GM12874 (cell line): Measurements from ENCODE around the gene MAP2.

Experiments
- TF ChIP-seq, protein P1 (sequence below): IDR thresholded peaks from 2 replicates; pipeline ENCODE4 v1.5.1; 2011; ENCODE audit warnings: low read depth, mild to moderate bottlenecking, control low read depth, low read length, moderate library complexity; ENCODE audit not compliant: insufficient read depth

The MAP2 gene

DNA sequence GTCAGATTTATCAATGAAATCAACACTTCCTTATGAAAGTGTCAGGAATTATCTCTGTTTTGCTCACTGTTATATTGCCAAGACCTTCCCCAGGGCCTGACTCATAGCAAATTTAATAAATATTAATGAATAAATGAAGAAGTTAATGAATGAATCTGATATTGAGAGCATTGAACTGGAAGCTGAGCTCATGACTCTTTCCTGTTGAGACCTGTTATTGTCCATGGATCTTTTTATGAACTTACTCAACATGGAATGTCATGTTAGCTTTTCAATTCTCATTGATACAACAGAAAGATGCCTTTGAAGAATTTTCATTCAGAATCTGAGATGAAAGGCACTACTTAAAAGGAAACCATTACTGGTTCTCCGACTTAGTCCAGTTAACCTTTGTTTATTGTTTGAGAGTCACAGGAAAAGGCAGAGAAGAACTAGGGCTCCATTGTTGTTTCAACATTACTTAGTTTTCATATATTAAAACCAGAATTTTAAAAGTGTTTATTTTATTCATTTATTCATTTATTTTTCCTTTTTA, 257.4 kb downstream of the MAP2 start:
- TF ChIP-seq, protein P1, sequence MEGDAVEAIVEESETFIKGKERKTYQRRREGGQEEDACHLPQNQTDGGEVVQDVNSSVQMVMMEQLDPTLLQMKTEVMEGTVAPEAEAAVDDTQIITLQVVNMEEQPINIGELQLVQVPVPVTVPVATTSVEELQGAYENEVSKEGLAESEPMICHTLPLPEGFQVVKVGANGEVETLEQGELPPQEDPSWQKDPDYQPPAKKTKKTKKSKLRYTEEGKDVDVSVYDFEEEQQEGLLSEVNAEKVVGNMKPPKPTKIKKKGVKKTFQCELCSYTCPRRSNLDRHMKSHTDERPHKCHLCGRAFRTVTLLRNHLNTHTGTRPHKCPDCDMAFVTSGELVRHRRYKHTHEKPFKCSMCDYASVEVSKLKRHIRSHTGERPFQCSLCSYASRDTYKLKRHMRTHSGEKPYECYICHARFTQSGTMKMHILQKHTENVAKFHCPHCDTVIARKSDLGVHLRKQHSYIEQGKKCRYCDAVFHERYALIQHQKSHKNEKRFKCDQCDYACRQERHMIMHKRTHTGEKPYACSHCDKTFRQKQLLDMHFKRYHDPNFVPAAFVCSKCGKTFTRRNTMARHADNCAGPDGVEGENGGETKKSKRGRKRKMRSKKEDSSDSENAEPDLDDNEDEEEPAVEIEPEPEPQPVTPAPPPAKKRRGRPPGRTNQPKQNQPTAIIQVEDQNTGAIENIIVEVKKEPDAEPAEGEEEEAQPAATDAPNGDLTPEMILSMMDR: no peak

DNA sequence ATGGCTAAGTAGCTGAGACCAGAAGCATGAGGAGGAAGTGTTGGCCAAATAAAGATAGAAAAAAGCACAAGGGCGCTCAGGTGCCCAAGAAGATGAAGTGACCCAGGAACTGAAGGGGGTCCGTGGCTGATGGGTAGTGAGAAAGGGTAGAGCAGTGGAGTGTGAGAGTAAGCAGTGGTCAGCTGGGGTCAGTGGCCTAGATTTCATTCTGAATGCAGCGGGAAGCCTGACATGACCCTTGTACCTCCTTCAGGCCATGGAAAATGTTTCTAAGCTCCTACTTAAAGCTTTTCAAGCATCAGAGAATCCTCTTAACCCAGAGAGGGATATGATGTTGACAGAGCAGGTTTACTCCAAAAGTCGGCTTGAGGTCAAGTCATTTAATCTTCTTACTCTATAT, 258.8 kb downstream of the MAP2 start:
- TF ChIP-seq, protein P1: no peak

DNA sequence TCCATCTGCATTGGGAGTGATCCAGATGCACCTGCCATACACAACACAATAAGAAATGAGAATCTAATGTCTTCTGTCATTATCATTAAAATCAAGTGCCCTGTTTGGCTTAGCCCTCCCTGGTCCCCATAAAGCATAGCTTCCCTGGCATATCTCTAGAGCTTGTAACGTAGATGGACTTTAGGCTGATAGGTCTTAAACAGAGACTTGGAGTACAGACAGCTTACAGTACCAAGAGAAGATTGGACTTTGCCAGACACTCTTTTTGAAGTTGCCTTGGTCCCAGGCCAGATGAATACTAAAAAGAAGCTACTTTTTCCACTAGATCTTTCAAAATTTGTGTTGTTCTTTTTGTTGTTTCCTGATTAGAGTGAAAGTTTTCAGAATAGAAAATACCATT, 261.5 kb downstream of the MAP2 start:
- TF ChIP-seq, protein P1: no peak

DNA sequence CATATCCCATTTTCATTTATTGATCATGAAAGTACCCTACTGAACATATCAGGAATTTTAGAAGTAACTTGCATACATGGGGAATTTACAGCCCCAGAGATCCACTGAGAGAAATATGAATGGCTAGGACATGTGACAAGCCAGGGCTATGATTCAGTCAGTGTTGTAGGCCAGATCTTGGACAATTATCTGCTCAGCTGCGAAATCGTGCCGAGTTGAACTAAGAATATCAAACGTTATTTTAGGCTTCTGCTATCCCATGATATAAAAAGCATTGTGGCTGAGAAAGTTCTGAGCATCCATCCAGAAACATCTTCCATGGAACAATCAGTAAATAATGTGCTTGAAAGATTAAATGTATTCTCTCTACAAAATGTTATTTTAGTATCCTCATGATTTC, 262.1 kb downstream of the MAP2 start:
- TF ChIP-seq, protein P1: no peak

DNA sequence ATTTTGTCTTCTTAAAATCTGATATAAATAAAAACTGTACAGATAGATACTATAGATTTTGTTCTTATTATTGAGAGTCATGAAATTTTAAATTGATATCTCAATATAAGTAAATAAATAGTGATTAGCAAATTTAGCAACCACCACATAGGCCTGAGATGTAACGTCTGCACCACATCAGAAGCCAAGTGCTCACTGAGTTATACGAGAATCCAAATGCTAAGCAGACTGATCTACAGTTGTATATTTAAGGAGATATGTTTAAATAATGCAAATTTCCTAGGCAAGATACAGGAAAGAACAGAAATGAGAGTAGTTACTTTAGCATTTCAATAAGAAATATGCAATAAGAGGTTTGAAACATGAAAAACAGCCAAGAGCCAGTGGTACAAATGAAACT, 262.6 kb downstream of the MAP2 start:
- TF ChIP-seq, protein P1: no peak

DNA sequence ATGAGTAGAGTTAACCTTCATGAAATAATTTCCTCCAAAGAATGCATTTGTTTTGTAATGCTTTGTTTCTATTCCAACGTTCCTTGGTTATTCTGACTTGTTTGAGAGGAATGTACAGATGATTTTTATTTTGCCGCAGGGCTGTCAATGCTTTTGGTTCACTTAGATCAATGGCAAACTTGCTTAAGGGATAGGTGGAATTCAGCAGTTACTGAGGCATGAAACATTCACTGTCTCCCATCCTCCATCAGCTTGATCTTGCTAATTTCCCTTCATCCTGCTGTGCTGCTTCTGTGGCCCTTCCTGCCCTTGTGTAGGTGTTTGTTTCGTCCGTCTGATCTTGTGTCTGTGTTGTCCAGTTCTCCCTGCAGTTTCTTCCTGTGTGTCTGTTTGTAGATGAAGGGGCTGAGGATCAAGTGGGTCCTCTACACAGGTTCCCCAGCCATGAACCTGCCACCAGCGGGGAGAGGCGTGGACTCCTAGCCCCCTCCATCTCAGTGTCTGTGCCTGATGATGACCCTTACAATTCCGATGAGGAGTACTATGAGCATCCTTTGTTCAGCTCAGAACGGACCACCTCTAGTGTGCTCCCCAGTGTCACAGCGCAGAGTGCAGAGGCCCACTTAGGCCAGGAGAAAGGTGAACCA, 263.6 kb downstream of the MAP2 start:
- TF ChIP-seq, protein P1: no peak

- TF ChIP-seq, protein P1: no peak
Measured at GRCh38 chr2:209688385-209688784, 264.5 kb downstream of the MAP2 start.
